Spleen (tissue), 7 donors: ENCODE data around the gene ITFG2.

Source experiments
- CTCF ChIP-seq, 11 experiments: fragments of 200-600 bp in 7 of 11; fragments of 450-650 bp in 4 of 11; sonication (generic) in 4 of 11; IDR thresholded peaks in 8 of 11; conservative IDR thresholded peaks in 3 of 11; 1 replicate in 7 of 11; 2 replicates in 4 of 11; pipeline versions ENCODE4 v1.4.0 to v1.8.0; 2016 to 2021; ENCODE audit warnings: antibody characterized with exemption in 11 of 11, inconsistent platforms in 4 of 11, mild to moderate bottlenecking in 1 of 11
- POLR2AphosphoS5 ChIP-seq, 3 donors: sonication (generic); formaldehyde crosslinking; IDR thresholded peaks; one replicate each; pipeline ENCODE4 v1.5.1; 2017; ENCODE audit warnings: antibody characterized with exemption in 3 of 3
- donor health status: DM: no; HTN: no; CAD: no; lungs with moderate emphysema.
- donor health status: DM: no; HTN: no; CAD: no.
- donor health status: DM: no; HTN: no; CAD: no.

GRCh38 chr12:2832550-2833127 is 20.2 kb downstream of the ITFG2 start:
- no peak for TF ChIP-seq POLR2AphosphoS5 (IDR thresholded peaks at IDR 0.05)
- TF ChIP-seq CTCF (IDR thresholded peaks at IDR 0.05 in 8 of 11, conservative IDR thresholded peaks at IDR 0.05 in 3 of 11): no peak
